HCT116 (cell line): Measurements from ENCODE around the gene RFLNA. TPM values are rescaled to one million over a fixed set of nuclear protein-coding genes. Genes with fewer than 3 reads are reported as not detected.

Experiments used
- ATAC-seq: fragments of 200-7000 bp; cut with Tn5 transposase; 2 replicates; pipeline ENCODE4 v1.9.1; 2020; ENCODE audit warnings: mild to moderate bottlenecking, moderate library complexity
- BruUV-seq: library from RNA; stranded (reverse); fragments of 400-500 nt; replicated peaks from 2 replicates; lab custom pipeline; 2021; lab: Mats Ljungman, UMichigan
- CTCF ChIA-PET: fragments of 300-600 bp; sonication (Branson Sonifier 250); formaldehyde crosslinking; loops from one replicate; lab custom pipeline; 2021; ENCODE audit warnings: antibody characterized with exemption; lab: Charles Lee
- POLR2A ChIA-PET: fragments of 300-600, 350-600 bp; sonication (Branson Sonifier 250); formaldehyde crosslinking; loops from one replicate; lab custom pipeline; 2021; ENCODE audit warnings: antibody characterized with exemption; lab: Charles Lee
- RAD21 ChIA-PET, 2 experiments: fragments of 300-600 bp; sonication (Branson Sonifier 250); formaldehyde crosslinking; loops; one replicate each; lab custom pipeline; 2023; ENCODE audit warnings: low total read pairs in 2 of 2; ENCODE audit not compliant: uncharacterized antibody in 2 of 2, unreplicated experiment in 2 of 2, low non-redundant PET in 1 of 2; lab: Charles Lee
- DNase-seq: peaks from one replicate; pipeline ENCODE4 v3.0.0-alpha.2; 2010; ENCODE audit warnings: low read depth, low spot score
- H2AFZ ChIP-seq: fragments of 200-600 bp; shearing (Covaris generic), sonication (generic); 2 replicates; pipeline ENCODE4 v1.6.1; 2017; ENCODE audit warnings: low read depth, mixed run types, mixed read lengths, antibody characterized with exemption, low read length; ENCODE audit not compliant: poor library complexity, severe bottlenecking
- H3K27ac ChIP-seq: 2 replicates; pipeline ENCODE4 v1.5.1; 2012; ENCODE audit warnings: low read depth, low read length
- H3K27me3 ChIP-seq: fragments of 200-600 bp; sonication (generic); 2 replicates; pipeline ENCODE4 v1.6.1; 2016; ENCODE audit warnings: mixed run types, low read length, mixed read lengths; ENCODE audit not compliant: insufficient read depth
- H3K36me3 ChIP-seq, 2 experiments: fragments of 200-500 bp in 1 of 2; fragments of 200-600 bp in 1 of 2; sonication (Bioruptor generic) in 1 of 2; sonication (generic) in 1 of 2; 2 replicates each; pipeline versions ENCODE4 v1.5.1 to v1.6.1; 2014 to 2016; ENCODE audit warnings: low read length in 2 of 2, inconsistent platforms in 1 of 2, mixed read lengths in 1 of 2, mixed run types in 1 of 2; ENCODE audit not compliant: insufficient read depth in 2 of 2, control insufficient read depth in 1 of 2
- H3K4me1 ChIP-seq, 2 experiments: fragments of 200-600 bp in 1 of 2; sonication (generic) in 1 of 2; 2 replicates each; pipeline versions ENCODE4 v1.5.1 to v1.6.1; 2012 to 2017; ENCODE audit warnings: low read length in 2 of 2, inconsistent platforms in 1 of 2, mild to moderate bottlenecking in 1 of 2, mixed read lengths in 1 of 2, mixed run types in 1 of 2, moderate library complexity in 1 of 2; ENCODE audit not compliant: insufficient read depth in 2 of 2, control insufficient read depth in 1 of 2
- H3K4me2 ChIP-seq: fragments of 200-600 bp; sonication (generic); 2 replicates; pipeline ENCODE4 v1.6.1; 2017; ENCODE audit warnings: mixed run types, low read length, mixed read lengths
- H3K4me3 ChIP-seq, 2 experiments: fragments of 200-600 bp in 1 of 2; sonication (generic) in 1 of 2; replicated peaks in 1 of 2; 2 replicates each; pipeline ENCODE4 v1.5.1; 2011 to 2016; ENCODE audit warnings: low read length in 2 of 2, control low read depth in 1 of 2, low read depth in 1 of 2, mild to moderate bottlenecking in 1 of 2, mixed read lengths in 1 of 2, mixed run types in 1 of 2
- H3K79me2 ChIP-seq: fragments of 200-600 bp; sonication (generic); 2 replicates; pipeline ENCODE4 v1.6.1; 2017; ENCODE audit warnings: mild to moderate bottlenecking, mixed run types, low read length, moderate library complexity, mixed read lengths; ENCODE audit not compliant: insufficient read depth
- H3K9ac ChIP-seq: fragments of 200-600 bp; sonication (generic); 2 replicates; pipeline ENCODE4 v1.6.1; 2016; ENCODE audit warnings: low read length, mixed read lengths
- H3K9me2 ChIP-seq: fragments of 200-600 bp; sonication (generic), shearing (Covaris generic); 2 replicates; pipeline ENCODE4 v1.6.1; 2017; ENCODE audit warnings: mixed run types, mild to moderate bottlenecking, moderate library complexity; ENCODE audit not compliant: insufficient read depth
- H3K9me3 ChIP-seq, 2 experiments: fragments of 200-500 bp in 1 of 2; fragments of 200-600 bp in 1 of 2; sonication (Bioruptor generic) in 1 of 2; sonication (generic) in 1 of 2; 2 replicates each; pipeline ENCODE4 v1.6.1; 2014 to 2017; ENCODE audit warnings: low read length in 2 of 2, mixed read lengths in 2 of 2, inconsistent platforms in 1 of 2, low read depth in 1 of 2, mild to moderate bottlenecking in 1 of 2, mixed run types in 1 of 2, moderate library complexity in 1 of 2; ENCODE audit not compliant: control insufficient read depth in 1 of 2, insufficient read depth in 1 of 2
- H4K20me1 ChIP-seq: fragments of 200-600 bp; sonication (generic), shearing (Covaris generic); 2 replicates; pipeline ENCODE4 v1.6.1; 2017; ENCODE audit warnings: mixed run types, mild to moderate bottlenecking, moderate library complexity; ENCODE audit not compliant: insufficient read depth
- CBX3 ChIP-seq: IDR thresholded peaks from 2 replicates; pipeline ENCODE4 v1.6.1; 2012; ENCODE audit warnings: low read depth
- CEBPB ChIP-seq: IDR thresholded peaks from 2 replicates; pipeline ENCODE4 v1.6.1; 2012; ENCODE audit warnings: low read depth
- EGR1 ChIP-seq: IDR thresholded peaks from 2 replicates; pipeline ENCODE4 v1.6.1; 2012; ENCODE audit warnings: low read depth
- ELF1 ChIP-seq: IDR thresholded peaks from 2 replicates; pipeline ENCODE4 v1.6.1; 2012; ENCODE audit warnings: low read depth, borderline replicate concordance
- EZH2phosphoT487 ChIP-seq: fragments of 200-600 bp; IDR thresholded peaks from 2 replicates; pipeline ENCODE4 v1.6.1; 2018; ENCODE audit warnings: antibody characterized with exemption, borderline replicate concordance
- POLR2AphosphoS5 ChIP-seq: IDR thresholded peaks from 2 replicates; pipeline ENCODE4 v1.6.1; 2011; ENCODE audit warnings: mild to moderate bottlenecking, low read depth, low read length, moderate library complexity
- SIN3A ChIP-seq: IDR thresholded peaks from 2 replicates; pipeline ENCODE4 v1.6.1; 2012; ENCODE audit warnings: low read depth
- SP1 ChIP-seq: IDR thresholded peaks from 2 replicates; pipeline ENCODE4 v1.6.1; 2012; ENCODE audit warnings: low read depth
- SRF ChIP-seq: IDR thresholded peaks from 2 replicates; pipeline ENCODE4 v1.6.1; 2012; ENCODE audit warnings: low read depth
- TCF7L2 ChIP-seq: IDR thresholded peaks from 2 replicates; pipeline ENCODE4 v1.7.0; 2011; ENCODE audit warnings: borderline replicate concordance, inconsistent platforms; ENCODE audit not compliant: insufficient read depth, insufficient read length; ENCODE audit errors: extremely low read depth
- YY1 ChIP-seq: IDR thresholded peaks from 2 replicates; pipeline ENCODE4 v1.6.1; 2011; ENCODE audit warnings: low read length, low read depth, moderate library complexity, mild to moderate bottlenecking; ENCODE audit not compliant: insufficient replicate concordance; ENCODE audit errors: extremely low read depth
- ZNF274 ChIP-seq: fragments of 200-500 bp; sonication (Bioruptor generic); IDR thresholded peaks from 2 replicates; pipeline ENCODE4 v1.6.1; 2014; ENCODE audit warnings: mild to moderate bottlenecking, low read depth, low read length, inconsistent platforms
- intact Hi-C: fragments of 100-400 bp; cut with micrococcal nuclease; formaldehyde crosslinking; loops from 2 replicates; pipeline ENCODE4 v1.10.0; 2022
- total RNA-seq: library from RNA; stranded (reverse); gene quantifications from one replicate; pipeline ENCODE4 v1.2.1, GENCODE V29; 2021; ENCODE audit not compliant: unreplicated experiment
- TF ChIP-seq, protein P1 (sequence below): IDR thresholded peaks from 2 replicates; pipeline ENCODE4 v1.6.1; 2011; ENCODE audit warnings: mild to moderate bottlenecking, low read length, moderate library complexity; ENCODE audit not compliant: insufficient replicate concordance; ENCODE audit errors: extremely low read depth
- TF ChIP-seq, protein P2 (sequence below): IDR thresholded peaks from 2 replicates; pipeline ENCODE4 v1.6.1; 2012; ENCODE audit warnings: low read depth
- TF ChIP-seq, protein P3 (sequence below), 3 experiments: fragments of 200-600 bp in 1 of 3; sonication (generic) in 1 of 3; IDR thresholded peaks in 2 of 3; conservative IDR thresholded peaks in 1 of 3; 2 replicates each; pipeline ENCODE4 v1.5.1; 2012 to 2017; ENCODE audit warnings: low read depth in 2 of 3, low read length in 2 of 3, antibody characterized with exemption in 1 of 3, borderline replicate concordance in 1 of 3, control low read depth in 1 of 3, mild to moderate bottlenecking in 1 of 3, mixed read lengths in 1 of 3, mixed run types in 1 of 3, moderate library complexity in 1 of 3; ENCODE audit not compliant: insufficient read depth in 1 of 3
- TF ChIP-seq, protein P4 (sequence below): IDR thresholded peaks from 2 replicates; pipeline ENCODE4 v1.6.1; 2012
- TF ChIP-seq, protein P5 (sequence below): IDR thresholded peaks from 2 replicates; pipeline ENCODE4 v1.6.1; 2012

Gene RFLNA
- total RNA-seq, 1 experiment from 2014 or later = not detected

DNA sequence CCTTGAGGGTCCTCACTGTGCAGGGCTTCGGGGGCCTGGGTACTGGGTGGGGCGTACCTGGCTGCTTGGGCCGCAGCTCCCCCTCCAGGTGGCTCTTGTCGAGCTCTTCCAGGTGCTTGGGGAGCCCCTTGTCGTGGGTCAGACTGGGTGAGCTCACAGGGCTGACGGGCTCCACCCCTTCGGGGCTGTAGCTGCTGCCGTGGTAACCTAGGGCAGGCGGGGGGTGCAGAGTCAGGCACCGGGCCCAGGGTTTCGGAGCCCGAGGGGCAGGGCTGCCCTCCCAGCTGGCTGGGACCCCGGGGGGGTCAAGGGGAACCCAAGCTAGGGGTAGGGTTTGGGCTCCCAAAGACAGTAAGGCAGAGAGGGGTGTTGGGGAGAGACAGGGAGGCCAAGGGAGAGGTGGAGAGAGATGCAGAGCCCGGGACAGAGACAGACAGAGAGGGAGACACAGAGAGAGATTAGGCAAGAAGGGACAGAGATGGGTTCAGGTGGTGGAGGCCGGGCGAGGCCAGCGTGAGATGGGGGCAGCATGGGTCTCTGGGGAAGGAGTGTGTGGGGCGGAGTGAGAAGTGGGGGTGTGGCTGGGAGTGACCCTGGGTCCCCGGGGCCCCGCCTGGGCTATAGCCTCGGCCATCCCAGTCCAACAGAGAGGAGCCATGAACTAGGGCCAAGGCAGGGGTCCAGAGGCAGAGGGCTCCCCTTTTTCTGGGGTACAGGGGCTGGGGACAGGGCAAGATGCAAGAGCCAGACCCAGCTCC, 40.7 kb downstream of the RFLNA start:
- Histone ChIP-seq H3K27me3 (no peaks in the 10 kb centered on the region), H3K4me3 (no peak overlapping the region), H3K9me3 (no peaks in the 10 kb centered on the region), H3K4me1 (no peaks in the 10 kb centered on the region), H3K79me2 (no peaks in the 10 kb centered on the region), H3K9me2 (no peaks in the 10 kb centered on the region), H3K27ac (no peak overlapping the region), H2AFZ (no peak overlapping the region), H3K36me3 (peaks cover 5 to 26% of the 10 kb centered on the region in 2 experiments; a peak in 3 of 4 replicates), H4K20me1 (no peaks in the 10 kb centered on the region), H3K9ac (no peak overlapping the region), H3K4me2 (no peak overlapping the region)
- no peak for ATAC-seq
- CTCF ChIA-PET = no interaction called here
- no TSS peak for BruUV-seq
- intact Hi-C loops = no loop called here
- no peak for DNase-seq
- RAD21 ChIA-PET = interaction anchor here in 1 of 2 experiments (0.7 kb wide), 1 partner anchor 107 kb away, joined by 3 read pairs; no protein-coding TSS in a partner anchor
- TF ChIP-seq, protein P1, sequence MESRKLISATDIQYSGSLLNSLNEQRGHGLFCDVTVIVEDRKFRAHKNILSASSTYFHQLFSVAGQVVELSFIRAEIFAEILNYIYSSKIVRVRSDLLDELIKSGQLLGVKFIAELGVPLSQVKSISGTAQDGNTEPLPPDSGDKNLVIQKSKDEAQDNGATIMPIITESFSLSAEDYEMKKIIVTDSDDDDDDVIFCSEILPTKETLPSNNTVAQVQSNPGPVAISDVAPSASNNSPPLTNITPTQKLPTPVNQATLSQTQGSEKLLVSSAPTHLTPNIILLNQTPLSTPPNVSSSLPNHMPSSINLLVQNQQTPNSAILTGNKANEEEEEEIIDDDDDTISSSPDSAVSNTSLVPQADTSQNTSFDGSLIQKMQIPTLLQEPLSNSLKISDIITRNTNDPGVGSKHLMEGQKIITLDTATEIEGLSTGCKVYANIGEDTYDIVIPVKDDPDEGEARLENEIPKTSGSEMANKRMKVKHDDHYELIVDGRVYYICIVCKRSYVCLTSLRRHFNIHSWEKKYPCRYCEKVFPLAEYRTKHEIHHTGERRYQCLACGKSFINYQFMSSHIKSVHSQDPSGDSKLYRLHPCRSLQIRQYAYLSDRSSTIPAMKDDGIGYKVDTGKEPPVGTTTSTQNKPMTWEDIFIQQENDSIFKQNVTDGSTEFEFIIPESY = no peak
- TF ChIP-seq, protein P2, sequence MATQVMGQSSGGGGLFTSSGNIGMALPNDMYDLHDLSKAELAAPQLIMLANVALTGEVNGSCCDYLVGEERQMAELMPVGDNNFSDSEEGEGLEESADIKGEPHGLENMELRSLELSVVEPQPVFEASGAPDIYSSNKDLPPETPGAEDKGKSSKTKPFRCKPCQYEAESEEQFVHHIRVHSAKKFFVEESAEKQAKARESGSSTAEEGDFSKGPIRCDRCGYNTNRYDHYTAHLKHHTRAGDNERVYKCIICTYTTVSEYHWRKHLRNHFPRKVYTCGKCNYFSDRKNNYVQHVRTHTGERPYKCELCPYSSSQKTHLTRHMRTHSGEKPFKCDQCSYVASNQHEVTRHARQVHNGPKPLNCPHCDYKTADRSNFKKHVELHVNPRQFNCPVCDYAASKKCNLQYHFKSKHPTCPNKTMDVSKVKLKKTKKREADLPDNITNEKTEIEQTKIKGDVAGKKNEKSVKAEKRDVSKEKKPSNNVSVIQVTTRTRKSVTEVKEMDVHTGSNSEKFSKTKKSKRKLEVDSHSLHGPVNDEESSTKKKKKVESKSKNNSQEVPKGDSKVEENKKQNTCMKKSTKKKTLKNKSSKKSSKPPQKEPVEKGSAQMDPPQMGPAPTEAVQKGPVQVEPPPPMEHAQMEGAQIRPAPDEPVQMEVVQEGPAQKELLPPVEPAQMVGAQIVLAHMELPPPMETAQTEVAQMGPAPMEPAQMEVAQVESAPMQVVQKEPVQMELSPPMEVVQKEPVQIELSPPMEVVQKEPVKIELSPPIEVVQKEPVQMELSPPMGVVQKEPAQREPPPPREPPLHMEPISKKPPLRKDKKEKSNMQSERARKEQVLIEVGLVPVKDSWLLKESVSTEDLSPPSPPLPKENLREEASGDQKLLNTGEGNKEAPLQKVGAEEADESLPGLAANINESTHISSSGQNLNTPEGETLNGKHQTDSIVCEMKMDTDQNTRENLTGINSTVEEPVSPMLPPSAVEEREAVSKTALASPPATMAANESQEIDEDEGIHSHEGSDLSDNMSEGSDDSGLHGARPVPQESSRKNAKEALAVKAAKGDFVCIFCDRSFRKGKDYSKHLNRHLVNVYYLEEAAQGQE = no peak
- TF ChIP-seq CEBPB (no peak), SP1 (no peak), CBX3 (no peak), YY1 (no peak), SRF (no peak), ELF1 (no peak), EZH2phosphoT487 (no peak), EGR1 (no peak), SIN3A (no peak), ZNF274 (no peak), TCF7L2 (no peak), POLR2AphosphoS5 (no peak)
- TF ChIP-seq, protein P3, sequence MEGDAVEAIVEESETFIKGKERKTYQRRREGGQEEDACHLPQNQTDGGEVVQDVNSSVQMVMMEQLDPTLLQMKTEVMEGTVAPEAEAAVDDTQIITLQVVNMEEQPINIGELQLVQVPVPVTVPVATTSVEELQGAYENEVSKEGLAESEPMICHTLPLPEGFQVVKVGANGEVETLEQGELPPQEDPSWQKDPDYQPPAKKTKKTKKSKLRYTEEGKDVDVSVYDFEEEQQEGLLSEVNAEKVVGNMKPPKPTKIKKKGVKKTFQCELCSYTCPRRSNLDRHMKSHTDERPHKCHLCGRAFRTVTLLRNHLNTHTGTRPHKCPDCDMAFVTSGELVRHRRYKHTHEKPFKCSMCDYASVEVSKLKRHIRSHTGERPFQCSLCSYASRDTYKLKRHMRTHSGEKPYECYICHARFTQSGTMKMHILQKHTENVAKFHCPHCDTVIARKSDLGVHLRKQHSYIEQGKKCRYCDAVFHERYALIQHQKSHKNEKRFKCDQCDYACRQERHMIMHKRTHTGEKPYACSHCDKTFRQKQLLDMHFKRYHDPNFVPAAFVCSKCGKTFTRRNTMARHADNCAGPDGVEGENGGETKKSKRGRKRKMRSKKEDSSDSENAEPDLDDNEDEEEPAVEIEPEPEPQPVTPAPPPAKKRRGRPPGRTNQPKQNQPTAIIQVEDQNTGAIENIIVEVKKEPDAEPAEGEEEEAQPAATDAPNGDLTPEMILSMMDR (IDR thresholded peaks at IDR 0.05 in 2 of 3, conservative IDR thresholded peaks at IDR 0.05 in 1 of 3; ENCODE audit: borderline replicate concordance in 1 of 3, insufficient read depth in 1 of 3, low read depth in 2 of 3, low read length in 2 of 3) = no peak
- TF ChIP-seq, protein P4, sequence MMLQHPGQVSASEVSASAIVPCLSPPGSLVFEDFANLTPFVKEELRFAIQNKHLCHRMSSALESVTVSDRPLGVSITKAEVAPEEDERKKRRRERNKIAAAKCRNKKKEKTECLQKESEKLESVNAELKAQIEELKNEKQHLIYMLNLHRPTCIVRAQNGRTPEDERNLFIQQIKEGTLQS = no peak
- TF ChIP-seq, protein P5, sequence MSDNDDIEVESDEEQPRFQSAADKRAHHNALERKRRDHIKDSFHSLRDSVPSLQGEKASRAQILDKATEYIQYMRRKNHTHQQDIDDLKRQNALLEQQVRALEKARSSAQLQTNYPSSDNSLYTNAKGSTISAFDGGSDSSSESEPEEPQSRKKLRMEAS = no peak
- POLR2A ChIA-PET = no interaction called here
